GM23338 (cell line): ENCODE results near the gene NRP2. TPM values are rescaled to one million over a fixed set of nuclear protein-coding genes. Genes with fewer than 3 reads are reported as not detected.

Experiments used
- ATAC-seq: fragments of 200-7000 bp; cut with Tn5 transposase; 3 replicates; pipeline ENCODE4 v1.9.1; 2020
- DNase-seq: peaks from one replicate; pipeline ENCODE4 v3.0.0-alpha.2; 2015; ENCODE audit warnings: low spot score
- H2AFZ ChIP-seq: fragments of 200-600 bp; sonication (generic); 2 replicates; pipeline ENCODE4 v1.8.0; 2016; ENCODE audit warnings: antibody characterized with exemption, mild to moderate bottlenecking, moderate library complexity
- H3F3A ChIP-seq: fragments of 200-600 bp; sonication (generic); replicated peaks from 2 replicates; pipeline ENCODE4 v1.8.0; 2017; ENCODE audit warnings: antibody characterized with exemption, mixed run types, low read depth
- H3K27ac ChIP-seq: fragments of 200-600 bp; sonication (generic); 2 replicates; pipeline ENCODE4 v1.6.1; 2016; ENCODE audit warnings: low read depth
- H3K27me3 ChIP-seq: fragments of 200-600 bp; sonication (generic); 2 replicates; pipeline ENCODE4 v1.8.0; 2016; ENCODE audit warnings: mild to moderate bottlenecking, mixed run types, moderate library complexity; ENCODE audit not compliant: insufficient read depth
- H3K36me3 ChIP-seq: fragments of 200-600 bp; sonication (generic); 2 replicates; pipeline ENCODE4 v1.8.0; 2016; ENCODE audit warnings: mild to moderate bottlenecking; ENCODE audit not compliant: insufficient read depth
- H3K4me1 ChIP-seq: fragments of 200-600 bp; sonication (generic); 2 replicates; pipeline ENCODE4 v1.8.0; 2016; ENCODE audit warnings: mild to moderate bottlenecking, moderate library complexity; ENCODE audit not compliant: insufficient read depth
- H3K4me2 ChIP-seq: fragments of 200-600 bp; sonication (generic); 2 replicates; pipeline ENCODE4 v1.7.1; 2017; ENCODE audit warnings: mixed run types
- H3K4me3 ChIP-seq: fragments of 200-600 bp; sonication (generic); 2 replicates; pipeline ENCODE4 v1.6.1; 2016; ENCODE audit warnings: mixed run types
- H3K79me2 ChIP-seq: fragments of 200-600 bp; sonication (generic); replicated peaks from 2 replicates; pipeline ENCODE4 v1.8.0; 2017; ENCODE audit warnings: mild to moderate bottlenecking; ENCODE audit not compliant: insufficient read depth
- H3K9me2 ChIP-seq: fragments of 200-600 bp; sonication (generic); 2 replicates; pipeline ENCODE4 v1.8.0; 2017; ENCODE audit not compliant: insufficient read depth
- H4K20me1 ChIP-seq: fragments of 200-600 bp; sonication (generic); replicated peaks from 2 replicates; pipeline ENCODE4 v1.8.0; 2017; ENCODE audit warnings: mild to moderate bottlenecking; ENCODE audit not compliant: insufficient read depth
- H3K27ac Mint-ChIP-seq: 2 replicates; pipeline ENCODE4 v1.8.0; 2020; ENCODE audit warnings: inconsistent platforms, mild to moderate bottlenecking, moderate library complexity, mixed read lengths
- H3K27me3 Mint-ChIP-seq: 3 replicates; pipeline ENCODE4 v1.8.0; 2022; ENCODE audit warnings: low read depth, mild to moderate bottlenecking, moderate library complexity, mixed read lengths, inconsistent platforms; ENCODE audit not compliant: insufficient read depth, poor library complexity
- H3K36me3 Mint-ChIP-seq: 3 replicates; pipeline ENCODE4 v1.8.0; 2021; ENCODE audit warnings: low read depth, mild to moderate bottlenecking, inconsistent platforms, moderate library complexity, mixed read lengths
- H3K4me1 Mint-ChIP-seq: 3 replicates; pipeline ENCODE4 v1.8.0; 2020; ENCODE audit warnings: mild to moderate bottlenecking, inconsistent platforms, mixed read lengths
- H3K4me3 Mint-ChIP-seq: 3 replicates; pipeline ENCODE4 v1.8.0; 2021; ENCODE audit warnings: moderate library complexity, mild to moderate bottlenecking, inconsistent platforms, mixed read lengths
- H3K9me3 Mint-ChIP-seq: 3 replicates; pipeline ENCODE4 v1.8.0; 2020; ENCODE audit warnings: moderate library complexity, mild to moderate bottlenecking, inconsistent platforms, mixed read lengths
- CREB1 ChIP-seq: fragments of 250-450 bp; sonication (Bioruptor Pico); IDR thresholded peaks from 2 replicates; pipeline ENCODE4 v1.5.0; 2020; ENCODE audit warnings: low read depth, mild to moderate bottlenecking, moderate library complexity
- CTCF ChIP-seq, 2 experiments: fragments of 200-600 bp in 1 of 2; sonication (generic) in 1 of 2; conservative IDR thresholded peaks; 2 replicates each; pipeline versions ENCODE4 v1.5.1 to v1.6.1; 2016 to 2017; ENCODE audit warnings: antibody characterized with exemption in 2 of 2, low read depth in 2 of 2, mild to moderate bottlenecking in 2 of 2, moderate library complexity in 1 of 2
- EZH2phosphoT487 ChIP-seq: fragments of 200-600 bp; sonication (generic); IDR thresholded peaks from one replicate; pipeline ENCODE4 v1.8.1; 2018; ENCODE audit warnings: antibody characterized with exemption; ENCODE audit not compliant: unreplicated experiment
- JUNB ChIP-seq: IDR thresholded peaks from one replicate; pipeline ENCODE4 v1.6.1; 2016; ENCODE audit warnings: antibody characterized with exemption; ENCODE audit not compliant: unreplicated experiment
- NANOG ChIP-seq: IDR thresholded peaks from 2 replicates; pipeline ENCODE4 v1.6.1; 2016; ENCODE audit warnings: antibody characterized with exemption, borderline replicate concordance
- POLR2AphosphoS5 ChIP-seq: IDR thresholded peaks from 2 replicates; pipeline ENCODE4 v1.6.1; 2016; ENCODE audit warnings: antibody characterized with exemption, low read depth
- REST ChIP-seq: IDR thresholded peaks from one replicate; pipeline ENCODE4 v1.6.1; 2018; ENCODE audit warnings: antibody characterized with exemption; ENCODE audit not compliant: unreplicated experiment
- STAT1 ChIP-seq: IDR thresholded peaks from one replicate; pipeline ENCODE4 v1.6.1; 2016; ENCODE audit warnings: antibody characterized with exemption; ENCODE audit not compliant: unreplicated experiment
- ZNF114 ChIP-seq: fragments of 250-450 bp; sonication (Bioruptor Pico); IDR thresholded peaks from 2 replicates; pipeline ENCODE4 v1.5.0; 2020; ENCODE audit warnings: mild to moderate bottlenecking, moderate library complexity
- polyA plus RNA-seq: library from polyadenylated mRNA; unstranded; fragments of >200 nt; fragmentation: Nextera tagmentation; extraction: Ambion mirVana; gene quantifications from 2 replicates; pipeline ENCODE4 v1.2.1, GENCODE V29; 2016
- total RNA-seq: library from RNA; depleted of rRNA; stranded (reverse); fragments of >200 nt; shearing (Covaris generic); gene quantifications from 2 replicates; pipeline ENCODE4 v1.2.3, GENCODE V29; 2014
- TF ChIP-seq, protein P1 (sequence below): IDR thresholded peaks from 2 replicates; pipeline ENCODE4 v1.6.1; 2016; ENCODE audit warnings: antibody characterized with exemption
- TF ChIP-seq, protein P2 (sequence below): fragments of 250-450 bp; sonication (Bioruptor Pico); IDR thresholded peaks from 2 replicates; pipeline ENCODE4 v1.5.0; 2020; ENCODE audit warnings: mild to moderate bottlenecking, moderate library complexity

Gene NRP2
- total and polyA plus RNA-seq, 2 experiments from 2014 or later = 18.4 to 22.0 TPM

DNA sequence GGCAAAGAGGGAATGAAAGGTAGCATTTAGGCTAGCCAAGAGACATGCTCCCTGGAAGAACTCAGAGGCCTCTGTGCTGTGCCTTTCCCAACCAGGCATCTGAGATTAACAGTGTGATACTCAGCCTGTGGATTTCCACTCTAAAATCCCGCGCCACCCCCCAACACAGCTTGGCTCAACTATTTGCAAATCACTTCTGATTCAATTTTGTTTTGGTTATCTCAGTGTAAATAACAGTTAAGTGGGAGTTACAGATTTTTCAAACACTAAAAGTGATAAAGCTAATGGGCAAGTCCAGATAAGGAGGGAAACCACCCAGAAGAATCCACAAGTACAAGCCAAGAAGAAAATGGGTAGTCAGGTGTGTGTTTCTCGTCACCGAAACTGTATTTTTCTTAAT lies 1.4 kb upstream of the NRP2 start:
- Histone ChIP-seq H3K4me1 (peaks cover 29% of the 10 kb centered on the region), H3K27me3 (peaks cover 46% of the 10 kb centered on the region), H4K20me1 (0 out of 2 replicates have a peak, but pooled peaks cover 5% of the 10 kb centered on the region), H3K36me3 (no peaks in the 10 kb centered on the region), H3K4me2 (no peak overlapping the region), H3F3A (no peaks in the 10 kb centered on the region), H3K27ac (no peak overlapping the region), H3K4me3 (no peak overlapping the region), H2AFZ (no peak overlapping the region), H3K9me2 (no peaks in the 10 kb centered on the region), H3K79me2 (peaks cover 16% of the 10 kb centered on the region; the same call in 1 of the 2 replicates)
- H3K27me3 Mint-ChIP-seq = peaks cover 33% of the 10 kb centered on the region
- H3K4me3 Mint-ChIP-seq = no peak overlapping the region
- no peak for ATAC-seq
- peaks cover 4% of the 10 kb centered on the region; the same call in 1 of the 3 replicates for H3K36me3 Mint-ChIP-seq
- no peak for DNase-seq
- peaks cover 47% of the 10 kb centered on the region for H3K4me1 Mint-ChIP-seq
- no peak for TF ChIP-seq EZH2phosphoT487
- no peak for TF ChIP-seq ZNF114 (CRISPR knock-in tag)
- no peak for TF ChIP-seq REST
- no peak for TF ChIP-seq JUNB
- TF ChIP-seq CREB1 (CRISPR knock-in tag) = no peak
- no peak for TF ChIP-seq CTCF (conservative IDR thresholded peaks at IDR 0.05; ENCODE audit: low read depth in 2 of 2)
- TF ChIP-seq, protein P1, sequence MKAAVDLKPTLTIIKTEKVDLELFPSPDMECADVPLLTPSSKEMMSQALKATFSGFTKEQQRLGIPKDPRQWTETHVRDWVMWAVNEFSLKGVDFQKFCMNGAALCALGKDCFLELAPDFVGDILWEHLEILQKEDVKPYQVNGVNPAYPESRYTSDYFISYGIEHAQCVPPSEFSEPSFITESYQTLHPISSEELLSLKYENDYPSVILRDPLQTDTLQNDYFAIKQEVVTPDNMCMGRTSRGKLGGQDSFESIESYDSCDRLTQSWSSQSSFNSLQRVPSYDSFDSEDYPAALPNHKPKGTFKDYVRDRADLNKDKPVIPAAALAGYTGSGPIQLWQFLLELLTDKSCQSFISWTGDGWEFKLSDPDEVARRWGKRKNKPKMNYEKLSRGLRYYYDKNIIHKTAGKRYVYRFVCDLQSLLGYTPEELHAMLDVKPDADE = no peak
- no peak for TF ChIP-seq STAT1
- TF ChIP-seq NANOG = no peak
- TF ChIP-seq POLR2AphosphoS5 = no peak
- TF ChIP-seq, protein P2, sequence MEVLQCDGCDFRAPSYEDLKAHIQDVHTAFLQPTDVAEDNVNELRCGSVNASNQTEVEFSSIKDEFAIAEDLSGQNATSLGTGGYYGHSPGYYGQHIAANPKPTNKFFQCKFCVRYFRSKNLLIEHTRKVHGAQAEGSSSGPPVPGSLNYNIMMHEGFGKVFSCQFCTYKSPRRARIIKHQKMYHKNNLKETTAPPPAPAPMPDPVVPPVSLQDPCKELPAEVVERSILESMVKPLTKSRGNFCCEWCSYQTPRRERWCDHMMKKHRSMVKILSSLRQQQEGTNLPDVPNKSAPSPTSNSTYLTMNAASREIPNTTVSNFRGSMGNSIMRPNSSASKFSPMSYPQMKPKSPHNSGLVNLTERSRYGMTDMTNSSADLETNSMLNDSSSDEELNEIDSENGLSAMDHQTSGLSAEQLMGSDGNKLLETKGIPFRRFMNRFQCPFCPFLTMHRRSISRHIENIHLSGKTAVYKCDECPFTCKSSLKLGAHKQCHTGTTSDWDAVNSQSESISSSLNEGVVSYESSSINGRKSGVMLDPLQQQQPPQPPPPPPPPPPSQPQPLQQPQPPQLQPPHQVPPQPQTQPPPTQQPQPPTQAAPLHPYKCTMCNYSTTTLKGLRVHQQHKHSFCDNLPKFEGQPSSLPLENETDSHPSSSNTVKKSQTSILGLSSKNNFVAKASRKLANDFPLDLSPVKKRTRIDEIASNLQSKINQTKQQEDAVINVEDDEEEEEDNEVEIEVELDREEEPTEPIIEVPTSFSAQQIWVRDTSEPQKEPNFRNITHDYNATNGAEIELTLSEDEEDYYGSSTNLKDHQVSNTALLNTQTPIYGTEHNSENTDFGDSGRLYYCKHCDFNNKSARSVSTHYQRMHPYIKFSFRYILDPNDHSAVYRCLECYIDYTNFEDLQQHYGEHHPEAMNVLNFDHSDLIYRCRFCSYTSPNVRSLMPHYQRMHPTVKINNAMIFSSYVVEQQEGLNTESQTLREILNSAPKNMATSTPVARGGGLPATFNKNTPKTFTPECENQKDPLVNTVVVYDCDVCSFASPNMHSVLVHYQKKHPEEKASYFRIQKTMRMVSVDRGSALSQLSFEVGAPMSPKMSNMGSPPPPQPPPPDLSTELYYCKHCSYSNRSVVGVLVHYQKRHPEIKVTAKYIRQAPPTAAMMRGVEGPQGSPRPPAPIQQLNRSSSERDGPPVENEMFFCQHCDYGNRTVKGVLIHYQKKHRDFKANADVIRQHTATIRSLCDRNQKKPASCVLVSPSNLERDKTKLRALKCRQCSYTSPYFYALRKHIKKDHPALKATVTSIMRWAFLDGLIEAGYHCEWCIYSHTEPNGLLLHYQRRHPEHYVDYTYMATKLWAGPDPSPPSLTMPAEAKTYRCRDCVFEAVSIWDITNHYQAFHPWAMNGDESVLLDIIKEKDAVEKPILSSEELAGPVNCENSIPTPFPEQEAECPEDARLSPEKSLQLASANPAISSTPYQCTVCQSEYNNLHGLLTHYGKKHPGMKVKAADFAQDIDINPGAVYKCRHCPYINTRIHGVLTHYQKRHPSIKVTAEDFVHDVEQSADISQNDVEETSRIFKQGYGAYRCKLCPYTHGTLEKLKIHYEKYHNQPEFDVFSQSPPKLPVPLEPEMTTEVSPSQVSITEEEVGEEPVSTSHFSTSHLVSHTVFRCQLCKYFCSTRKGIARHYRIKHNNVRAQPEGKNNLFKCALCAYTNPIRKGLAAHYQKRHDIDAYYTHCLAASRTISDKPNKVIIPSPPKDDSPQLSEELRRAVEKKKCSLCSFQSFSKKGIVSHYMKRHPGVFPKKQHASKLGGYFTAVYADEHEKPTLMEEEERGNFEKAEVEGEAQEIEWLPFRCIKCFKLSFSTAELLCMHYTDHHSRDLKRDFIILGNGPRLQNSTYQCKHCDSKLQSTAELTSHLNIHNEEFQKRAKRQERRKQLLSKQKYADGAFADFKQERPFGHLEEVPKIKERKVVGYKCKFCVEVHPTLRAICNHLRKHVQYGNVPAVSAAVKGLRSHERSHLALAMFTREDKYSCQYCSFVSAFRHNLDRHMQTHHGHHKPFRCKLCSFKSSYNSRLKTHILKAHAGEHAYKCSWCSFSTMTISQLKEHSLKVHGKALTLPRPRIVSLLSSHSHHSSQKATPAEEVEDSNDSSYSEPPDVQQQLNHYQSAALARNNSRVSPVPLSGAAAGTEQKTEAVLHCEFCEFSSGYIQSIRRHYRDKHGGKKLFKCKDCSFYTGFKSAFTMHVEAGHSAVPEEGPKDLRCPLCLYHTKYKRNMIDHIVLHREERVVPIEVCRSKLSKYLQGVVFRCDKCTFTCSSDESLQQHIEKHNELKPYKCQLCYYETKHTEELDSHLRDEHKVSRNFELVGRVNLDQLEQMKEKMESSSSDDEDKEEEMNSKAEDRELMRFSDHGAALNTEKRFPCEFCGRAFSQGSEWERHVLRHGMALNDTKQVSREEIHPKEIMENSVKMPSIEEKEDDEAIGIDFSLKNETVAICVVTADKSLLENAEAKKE = no peak
- H3K9me3 Mint-ChIP-seq = no peaks in the 10 kb centered on the region; the same call in 2 of the 3 replicates
- no peak overlapping the region for H3K27ac Mint-ChIP-seq
